ENCODE results near the gene SYNM. TPM values are rescaled to one million over a fixed set of nuclear protein-coding genes. Genes with fewer than 3 reads are reported as not detected.

SYNM gene
- total RNA-seq, 2 experiments from 2014 or later, result 0.11 TPM

GRCh38 chr15:99154271-99154670 is 49.4 kb downstream of the SYNM start:
- Histone ChIP-seq H3K4me1 (ENCODE audit: insufficient read depth, low read length) (no peaks in the 10 kb centered on the region), H3K27me3 (ENCODE audit: control insufficient read depth in 1 of 2, insufficient read depth in 2 of 2, low read length in 2 of 2) (no peaks in the 10 kb centered on the region), H3K27ac (ENCODE audit: low read depth in 1 of 2, low read length in 2 of 2) (no peak overlapping the region), H3K4me3 (ENCODE audit: low read length) (no peak overlapping the region), H3K36me3 (ENCODE audit: insufficient read depth, low read length) (no peaks in the 10 kb centered on the region), H3K9me3 (ENCODE audit: control insufficient read depth in 1 of 2, insufficient read depth in 1 of 2, low read length in 2 of 2) (no peaks in the 10 kb centered on the region)
- intact Hi-C loops (cut with DNase I, micrococcal nuclease), result no loop called here
- Mint-ChIP-seq H3K36me3 (ENCODE audit: low read depth) (no peaks in the 10 kb centered on the region), H3K4me3 (no peak overlapping the region), H3K27me3 (no peaks in the 10 kb centered on the region), H3K9me3 (no peaks in the 10 kb centered on the region), H3K4me1 (ENCODE audit: low read depth) (no peaks in the 10 kb centered on the region), H3K27ac (no peak overlapping the region)
- ChIA-PET POLR2A (no interaction called here), CTCF (no interaction called here)
- DNase-seq (no peak), ATAC-seq (ENCODE audit: poor library complexity) (no peak)
- TF ChIP-seq CTCF (IDR thresholded peaks at IDR 0.05), result no peak

- Mint-ChIP-seq H3K27ac (no peak overlapping the region), H3K36me3 (ENCODE audit: low read depth) (no peaks in the 10 kb centered on the region), H3K27me3 (no peaks in the 10 kb centered on the region), H3K4me1 (ENCODE audit: low read depth) (no peaks in the 10 kb centered on the region), H3K9me3 (no peaks in the 10 kb centered on the region), H3K4me3 (no peak overlapping the region)
- no peaks in the 10 kb centered on the region for H3K9me3 ChIP-seq (ENCODE audit: control insufficient read depth in 1 of 2, insufficient read depth in 1 of 2, low read length in 2 of 2)
- no peak for ATAC-seq (ENCODE audit: poor library complexity)
- H3K4me1 ChIP-seq (ENCODE audit: insufficient read depth, low read length), result no peaks in the 10 kb centered on the region
- H3K27ac ChIP-seq (ENCODE audit: low read depth in 1 of 2, low read length in 2 of 2), result no peak overlapping the region
- intact Hi-C loops (cut with DNase I, micrococcal nuclease), result no loop called here
- H3K4me3 ChIP-seq (ENCODE audit: low read length), result no peak overlapping the region
- no peak for DNase-seq
- H3K36me3 ChIP-seq (ENCODE audit: insufficient read depth, low read length), result no peaks in the 10 kb centered on the region
- ChIA-PET POLR2A (no interaction called here), CTCF (no interaction called here)
- no peak for TF ChIP-seq CTCF (IDR thresholded peaks at IDR 0.05)
- H3K27me3 ChIP-seq (ENCODE audit: control insufficient read depth in 1 of 2, insufficient read depth in 2 of 2, low read length in 2 of 2), result no peaks in the 10 kb centered on the region
Measured at GRCh38 chr15:99155961-99156443, 51.1 kb downstream of the SYNM start.

DNA sequence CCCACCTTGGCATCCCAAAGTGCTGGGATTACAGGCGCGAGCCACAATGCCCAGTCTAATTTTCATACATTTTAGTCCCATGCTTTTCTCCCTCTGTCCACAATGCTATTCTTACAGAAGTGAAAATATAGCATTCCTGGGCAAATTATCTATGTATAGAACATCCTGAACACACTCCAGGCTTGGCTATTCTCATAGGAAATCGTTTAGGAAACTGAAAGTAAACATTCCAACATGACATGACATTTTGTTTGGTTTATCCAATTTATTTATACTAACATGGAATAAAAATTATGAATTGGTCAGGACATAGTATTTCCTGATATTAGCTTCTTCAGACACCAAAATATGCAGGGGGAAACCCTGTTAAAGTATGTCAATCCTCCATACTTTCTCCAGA is 52.6 kb downstream of the SYNM start:
- intact Hi-C loops (cut with DNase I, micrococcal nuclease), result no loop called here
- H3K36me3 ChIP-seq (ENCODE audit: insufficient read depth, low read length), result no peaks in the 10 kb centered on the region
- no peaks in the 10 kb centered on the region for H3K9me3 ChIP-seq (ENCODE audit: control insufficient read depth in 1 of 2, insufficient read depth in 1 of 2, low read length in 2 of 2)
- ATAC-seq (ENCODE audit: poor library complexity) (no peak), DNase-seq (no peak)
- Mint-ChIP-seq H3K4me3 (no peak overlapping the region), H3K9me3 (no peaks in the 10 kb centered on the region), H3K4me1 (ENCODE audit: low read depth) (no peaks in the 10 kb centered on the region), H3K27me3 (no peaks in the 10 kb centered on the region), H3K36me3 (ENCODE audit: low read depth) (no peaks in the 10 kb centered on the region), H3K27ac (no peak overlapping the region)
- no peaks in the 10 kb centered on the region for H3K4me1 ChIP-seq (ENCODE audit: insufficient read depth, low read length)
- H3K27me3 ChIP-seq (ENCODE audit: control insufficient read depth in 1 of 2, insufficient read depth in 2 of 2, low read length in 2 of 2), result no peaks in the 10 kb centered on the region
- ChIA-PET CTCF (no interaction called here), POLR2A (no interaction called here)
- H3K4me3 ChIP-seq (ENCODE audit: low read length), result no peak overlapping the region
- no peak for TF ChIP-seq CTCF (IDR thresholded peaks at IDR 0.05)
- H3K27ac ChIP-seq (ENCODE audit: low read depth in 1 of 2, low read length in 2 of 2), result no peak overlapping the region
